ENCODE data around the gene SMPX.

The SMPX gene

GRCh38 chrX:21757960-21758359 is at the start of gene SMPX:
SMPX (minus strand) TSS chrX:21758116; CDS start chrX:21754290, 3,826 bp downstream.
- H3K9ac ChIP-seq: no peak within 1 kb of the TSS
- H2AFZ ChIP-seq (ENCODE audit: low read depth): no peak within 1 kb of the TSS
- no peak within 1 kb of the TSS for H3K4me2 ChIP-seq
- no peaks in the 10 kb centered on the region for H3K36me3 ChIP-seq (ENCODE audit: insufficient read depth)
- H3K79me2 ChIP-seq (ENCODE audit: insufficient read depth, low read depth): no peaks in the 10 kb centered on the region
- no peak within 1 kb of the TSS for H3K4me3 ChIP-seq (IDR thresholded peaks at IDR 0.05; ENCODE audit: insufficient read depth, low read depth, low read length)
- no peaks in the 10 kb centered on the region for H3K27me3 ChIP-seq (ENCODE audit: insufficient read depth, low read depth)
- no peak within 1 kb of the TSS for H3K27ac ChIP-seq
- no peaks in the 10 kb centered on the region for H4K20me1 ChIP-seq (ENCODE audit: insufficient read depth)
- H3K4me1 ChIP-seq (ENCODE audit: low read depth, poor library complexity, severe bottlenecking): no peaks in the 10 kb centered on the region
- no peak for TF ChIP-seq CTCF (conservative IDR thresholded peaks at IDR 0.05; ENCODE audit: low read depth, low read length)

- Histone ChIP-seq H3K27me3 (ENCODE audit: insufficient read depth, low read depth) (no peaks in the 10 kb centered on the region), H3K4me2 (no peak overlapping the region), H3K79me2 (ENCODE audit: insufficient read depth, low read depth) (no peaks in the 10 kb centered on the region), H4K20me1 (ENCODE audit: insufficient read depth) (no peaks in the 10 kb centered on the region), H3K27ac (no peak overlapping the region), H3K9ac (no peak overlapping the region), H3K4me1 (ENCODE audit: low read depth, poor library complexity, severe bottlenecking) (no peaks in the 10 kb centered on the region), H3K4me3 (IDR thresholded peaks at IDR 0.05; ENCODE audit: insufficient read depth, low read depth, low read length) (no peak overlapping the region), H2AFZ (ENCODE audit: low read depth) (no peak overlapping the region), H3K36me3 (ENCODE audit: insufficient read depth) (no peaks in the 10 kb centered on the region)
- TF ChIP-seq CTCF (conservative IDR thresholded peaks at IDR 0.05; ENCODE audit: low read depth, low read length): no peak
Observed at GRCh38 chrX:21806691-21807090, 48.8 kb upstream of the SMPX start.

- TF ChIP-seq CTCF (conservative IDR thresholded peaks at IDR 0.05; ENCODE audit: low read depth, low read length): no peak
- no peaks in the 10 kb centered on the region for H3K36me3 ChIP-seq (ENCODE audit: insufficient read depth)
- no peak overlapping the region for H3K27ac ChIP-seq
- H2AFZ ChIP-seq (ENCODE audit: low read depth): no peak overlapping the region
- peaks cover 5% of the 10 kb centered on the region for H3K4me1 ChIP-seq (ENCODE audit: low read depth, poor library complexity, severe bottlenecking)
- H3K27me3 ChIP-seq (ENCODE audit: insufficient read depth, low read depth): no peaks in the 10 kb centered on the region
- H3K79me2 ChIP-seq (ENCODE audit: insufficient read depth, low read depth): no peaks in the 10 kb centered on the region
- H3K4me2 ChIP-seq: no peak overlapping the region
- no peak overlapping the region for H3K9ac ChIP-seq
- no peak overlapping the region for H3K4me3 ChIP-seq (IDR thresholded peaks at IDR 0.05; ENCODE audit: insufficient read depth, low read depth, low read length)
- H4K20me1 ChIP-seq (ENCODE audit: insufficient read depth): no peaks in the 10 kb centered on the region
Observed at GRCh38 chrX:21802839-21803238, 44.9 kb upstream of the SMPX start.

- H3K4me2 ChIP-seq: no peak overlapping the region
- no peaks in the 10 kb centered on the region for H4K20me1 ChIP-seq (ENCODE audit: insufficient read depth)
- H3K9ac ChIP-seq: no peak overlapping the region
- no peak for TF ChIP-seq CTCF (conservative IDR thresholded peaks at IDR 0.05; ENCODE audit: low read depth, low read length)
- H3K27ac ChIP-seq: no peak overlapping the region
- no peak overlapping the region for H2AFZ ChIP-seq (ENCODE audit: low read depth)
- no peak overlapping the region for H3K4me3 ChIP-seq (IDR thresholded peaks at IDR 0.05; ENCODE audit: insufficient read depth, low read depth, low read length)
- H3K36me3 ChIP-seq (ENCODE audit: insufficient read depth): no peaks in the 10 kb centered on the region
- no peaks in the 10 kb centered on the region for H3K27me3 ChIP-seq (ENCODE audit: insufficient read depth, low read depth)
- no peaks in the 10 kb centered on the region for H3K79me2 ChIP-seq (ENCODE audit: insufficient read depth, low read depth)
- H3K4me1 ChIP-seq (ENCODE audit: low read depth, poor library complexity, severe bottlenecking): peaks cover 5% of the 10 kb centered on the region
Observed at GRCh38 chrX:21802054-21802670, 44.2 kb upstream of the SMPX start.

Measured in KMS-11 (cell line).